IgD-negative memory B cell (primary cell): ENCODE measurements around the gene GOLPH3. TPM values are rescaled to one million over a fixed set of nuclear protein-coding genes. Genes with fewer than 3 reads are reported as not detected.
"Not testable (repeated sequence)": the region's sequence is repeated elsewhere in the genome, so short reads cannot be mapped to it uniquely, and the experiment has no call there.

ENCODE experiments used
- H3K27ac Mint-ChIP-seq, 3 donors: one replicate each; pipeline ENCODE4 v1.8.0; 2020 to 2022; ENCODE audit warnings: mild to moderate bottlenecking in 3 of 3, mixed read lengths in 3 of 3, moderate library complexity in 1 of 3
- H3K27me3 Mint-ChIP-seq: one replicate; pipeline ENCODE4 v1.8.0; 2021; ENCODE audit warnings: mixed read lengths
- H3K36me3 Mint-ChIP-seq: one replicate; pipeline ENCODE4 v1.8.0; 2020; ENCODE audit warnings: mild to moderate bottlenecking, mixed read lengths
- H3K4me1 Mint-ChIP-seq, 3 donors: one replicate each; pipeline ENCODE4 v1.8.0; 2020 to 2022; ENCODE audit warnings: mixed read lengths in 3 of 3, mild to moderate bottlenecking in 1 of 3
- H3K4me3 Mint-ChIP-seq, 4 donors: one replicate each; pipeline ENCODE4 v1.8.0; 2020 to 2022; ENCODE audit warnings: mild to moderate bottlenecking in 4 of 4, mixed read lengths in 4 of 4, moderate library complexity in 3 of 4
- H3K9me3 Mint-ChIP-seq, 3 donors: one replicate each; pipeline ENCODE4 v1.8.0; 2020 to 2021; ENCODE audit warnings: mixed read lengths in 3 of 3, mild to moderate bottlenecking in 1 of 3
- polyA plus RNA-seq: library from polyadenylated mRNA; unstranded; fragments of 300-500 nt; fragmentation: Illumina TruSeq; gene quantifications from one replicate; pipeline ENCODE4 v1.2.3, GENCODE V29; 2021

Gene GOLPH3
- polyA plus RNA-seq, 1 donor from 2014 or later: 99.2 TPM

- Mint-ChIP-seq H3K27ac (no peak overlapping the region), H3K4me3 (no peak overlapping the region), H3K4me1 (peaks cover 11 to 34% (median 16%) of the 10 kb centered on the region in 3 donors), H3K27me3 (no peaks in the 10 kb centered on the region), H3K9me3 (no peaks in the 10 kb centered on the region), H3K36me3 (peaks cover 10% of the 10 kb centered on the region)
Observed at GRCh38 chr5:32131604-32132003, 42.5 kb downstream of the GOLPH3 start.

DNA sequence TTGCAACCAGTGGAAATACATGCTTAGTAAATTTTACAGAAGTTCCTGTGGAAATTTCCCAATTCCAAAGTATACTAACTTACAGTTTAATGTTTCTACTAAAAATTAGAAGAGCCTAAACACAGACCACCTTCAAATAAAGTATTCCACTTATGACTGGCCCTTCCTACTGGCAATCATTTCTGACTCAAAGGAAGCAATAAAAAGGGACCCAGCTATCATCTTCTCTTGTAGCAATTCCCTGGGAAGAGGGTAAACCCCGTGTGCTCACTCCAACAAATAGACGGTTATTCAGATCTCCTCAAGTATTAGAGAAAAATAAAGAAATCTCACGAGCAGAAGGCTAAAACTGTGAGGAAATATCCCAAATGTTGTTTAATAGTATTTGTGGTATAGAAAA, 43.3 kb downstream of the GOLPH3 start:
- H3K36me3 Mint-ChIP-seq: peaks cover 15% of the 10 kb centered on the region
- H3K27ac Mint-ChIP-seq: peak overlapping the region in 1 of 3 donors; percentile 20
- peaks cover 11 to 34% (median 19%) of the 10 kb centered on the region in 3 donors for H3K4me1 Mint-ChIP-seq
- no peaks in the 10 kb centered on the region for H3K27me3 Mint-ChIP-seq
- H3K9me3 Mint-ChIP-seq: no peaks in the 10 kb centered on the region
- no peak overlapping the region for H3K4me3 Mint-ChIP-seq

DNA sequence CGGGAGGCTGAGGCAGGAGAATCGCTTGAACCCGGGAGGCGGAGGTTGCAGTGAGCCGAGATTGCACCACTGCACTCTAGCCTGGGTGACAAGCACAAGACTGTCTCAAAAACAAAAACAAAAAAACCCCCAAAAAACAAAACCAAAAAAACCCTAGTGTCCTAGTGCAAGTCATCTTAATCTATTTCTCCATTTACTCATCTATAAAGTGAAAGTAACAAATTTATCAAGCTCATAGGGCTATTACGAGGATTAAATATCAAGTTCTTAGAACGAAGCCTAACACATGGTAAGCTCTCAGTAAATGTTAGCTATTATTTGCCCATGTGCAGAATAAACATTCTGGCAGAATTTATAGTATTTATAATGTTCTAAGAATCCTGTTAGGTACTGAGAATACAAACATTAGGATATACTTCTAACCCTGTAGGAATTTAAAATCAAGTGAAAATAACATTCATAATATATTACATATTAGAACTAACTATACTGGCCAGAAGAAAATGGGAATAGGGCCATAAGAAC, 45.0 kb downstream of the GOLPH3 start:
- Mint-ChIP-seq H3K36me3 (peaks cover 14% of the 10 kb centered on the region), H3K27ac (no peak overlapping the region), H3K4me3 (peak overlapping the region in 1 of 4 donors; percentile 30), H3K9me3 (no peaks in the 10 kb centered on the region), H3K27me3 (no peaks in the 10 kb centered on the region), H3K4me1 (peaks cover 15 to 31% (median 19%) of the 10 kb centered on the region in 3 donors)

- Mint-ChIP-seq H3K4me1 (peaks cover 21 to 27% (median 22%) of the 10 kb centered on the region in 3 donors), H3K27me3 (no peaks in the 10 kb centered on the region), H3K27ac (no peak overlapping the region), H3K36me3 (peaks cover 14% of the 10 kb centered on the region), H3K4me3 (no peak overlapping the region), H3K9me3 (no peaks in the 10 kb centered on the region)
Observed at GRCh38 chr5:32127711-32128110, 46.4 kb downstream of the GOLPH3 start.

DNA sequence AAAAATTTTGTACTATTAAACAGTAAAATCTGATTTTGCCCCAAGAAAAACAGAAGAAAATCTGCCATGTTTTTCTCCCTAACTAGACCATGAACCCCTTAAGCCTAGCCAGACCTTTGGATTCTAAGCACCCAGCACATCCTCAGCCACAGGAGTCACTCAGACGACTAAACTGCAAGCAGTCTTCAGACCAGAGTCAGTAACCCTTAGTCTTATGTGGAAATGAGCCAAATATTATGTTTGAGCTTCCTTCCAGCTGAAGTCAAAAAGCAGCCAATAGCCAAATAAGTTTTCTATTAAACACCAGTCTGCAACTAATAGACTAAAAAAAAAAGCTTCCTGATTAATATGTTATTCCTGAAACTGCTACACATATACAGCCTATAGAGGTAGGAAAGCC, 47.4 kb downstream of the GOLPH3 start:
- Mint-ChIP-seq H3K27ac (no peak overlapping the region), H3K4me1 (peaks cover 22 to 27% (median 22%) of the 10 kb centered on the region in 3 donors), H3K4me3 (peak overlapping the region in 2 of 4 donors; percentile 17 to 35), H3K36me3 (peaks cover 12% of the 10 kb centered on the region), H3K27me3 (no peaks in the 10 kb centered on the region), H3K9me3 (no peaks in the 10 kb centered on the region)

DNA sequence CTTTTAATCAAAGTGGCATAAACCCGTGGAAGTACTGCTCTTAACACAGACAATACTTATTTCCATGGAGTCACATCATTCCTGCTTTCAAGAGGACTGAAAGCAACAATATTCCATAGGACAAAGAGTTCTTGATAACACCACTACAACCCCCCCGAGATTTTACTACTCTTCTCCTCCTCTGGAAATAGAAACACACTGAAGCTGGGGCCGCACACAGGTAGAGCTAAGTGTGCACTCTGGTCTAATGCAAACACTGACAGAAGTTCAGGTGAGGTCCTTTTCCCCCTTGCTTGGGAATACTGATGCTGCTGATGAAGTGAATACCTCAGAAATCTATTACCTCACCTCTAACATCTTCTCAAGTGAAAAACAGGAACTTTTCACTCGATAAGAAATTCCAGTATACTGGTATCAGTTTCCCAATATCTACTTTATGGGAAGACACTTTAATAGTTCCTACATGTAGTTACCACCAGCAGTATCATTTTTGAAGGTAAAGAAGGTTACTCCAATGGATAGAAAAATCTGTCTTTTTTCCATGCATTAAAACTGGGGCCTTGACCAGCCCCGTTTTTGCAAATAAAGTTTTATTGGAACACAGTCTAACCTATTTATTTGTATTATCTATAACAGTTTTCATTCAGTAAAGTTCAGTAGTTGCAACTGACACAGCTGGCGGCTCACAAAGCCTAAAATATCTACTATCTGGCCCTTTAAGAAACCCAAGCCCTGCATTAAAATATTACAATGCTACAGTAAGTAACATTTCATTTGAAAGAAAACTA, 50.0 kb downstream of the GOLPH3 start:
- H3K36me3 Mint-ChIP-seq: peaks cover 12% of the 10 kb centered on the region
- no peaks in the 10 kb centered on the region for H3K27me3 Mint-ChIP-seq
- peaks cover 12 to 19% (median 18%) of the 10 kb centered on the region in 3 donors for H3K4me1 Mint-ChIP-seq
- H3K4me3 Mint-ChIP-seq: no peak overlapping the region
- H3K27ac Mint-ChIP-seq: peak overlapping the region in 1 of 3 donors; percentile 82
- H3K9me3 Mint-ChIP-seq: no peaks in the 10 kb centered on the region

DNA sequence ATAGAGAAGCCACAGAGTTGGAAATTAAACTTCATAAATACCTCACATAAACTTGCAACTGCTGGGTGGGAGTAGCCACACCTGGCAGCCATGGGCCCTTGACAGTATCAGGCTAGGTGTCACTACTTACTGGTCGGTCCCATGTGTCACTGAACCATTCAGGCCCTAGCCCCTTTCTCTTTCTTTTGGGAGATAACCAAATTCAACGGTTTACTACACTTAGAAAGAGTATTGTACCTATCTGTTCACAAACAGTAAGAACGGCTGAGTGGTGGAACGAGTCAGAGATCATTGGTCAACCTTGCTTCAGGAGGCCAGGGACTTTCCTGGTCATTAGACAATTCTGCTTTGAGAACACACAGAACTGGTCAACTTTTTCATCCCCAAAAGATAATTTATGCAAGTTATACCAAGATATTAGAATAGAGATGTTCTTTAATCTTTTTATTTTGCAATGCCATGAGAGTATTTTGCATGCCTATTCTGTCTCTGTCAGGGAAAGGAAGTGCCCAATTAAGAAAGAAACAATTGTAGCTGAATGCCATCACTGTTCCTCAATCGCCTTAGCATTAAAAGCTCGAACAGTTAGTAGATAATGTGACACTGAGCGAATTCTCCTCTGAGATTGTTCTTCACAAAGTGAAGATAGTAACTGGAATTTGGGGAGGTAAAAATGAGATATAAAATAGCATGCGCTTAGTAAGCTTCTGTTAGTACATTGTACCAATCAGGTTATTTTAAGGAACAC, 50.9 kb downstream of the GOLPH3 start:
- Mint-ChIP-seq H3K4me3 (no peak overlapping the region), H3K36me3 (peaks cover 12% of the 10 kb centered on the region), H3K4me1 (peaks cover 6 to 16% (median 14%) of the 10 kb centered on the region in 3 donors), H3K9me3 (no peaks in the 10 kb centered on the region), H3K27ac (peak overlapping the region in 2 of 3 donors; percentile 23 to 82), H3K27me3 (no peaks in the 10 kb centered on the region)

GRCh38 chr5:32118922-32119321, 55.2 kb downstream of the GOLPH3 start:
- not testable (repeated sequence) for H3K4me3 Mint-ChIP-seq, H3K9me3 Mint-ChIP-seq, H3K27me3 Mint-ChIP-seq, H3K36me3 Mint-ChIP-seq, H3K27ac Mint-ChIP-seq
- peaks cover 8 to 11% (median 8%) of the 10 kb centered on the region in 3 donors for H3K4me1 Mint-ChIP-seq

DNA sequence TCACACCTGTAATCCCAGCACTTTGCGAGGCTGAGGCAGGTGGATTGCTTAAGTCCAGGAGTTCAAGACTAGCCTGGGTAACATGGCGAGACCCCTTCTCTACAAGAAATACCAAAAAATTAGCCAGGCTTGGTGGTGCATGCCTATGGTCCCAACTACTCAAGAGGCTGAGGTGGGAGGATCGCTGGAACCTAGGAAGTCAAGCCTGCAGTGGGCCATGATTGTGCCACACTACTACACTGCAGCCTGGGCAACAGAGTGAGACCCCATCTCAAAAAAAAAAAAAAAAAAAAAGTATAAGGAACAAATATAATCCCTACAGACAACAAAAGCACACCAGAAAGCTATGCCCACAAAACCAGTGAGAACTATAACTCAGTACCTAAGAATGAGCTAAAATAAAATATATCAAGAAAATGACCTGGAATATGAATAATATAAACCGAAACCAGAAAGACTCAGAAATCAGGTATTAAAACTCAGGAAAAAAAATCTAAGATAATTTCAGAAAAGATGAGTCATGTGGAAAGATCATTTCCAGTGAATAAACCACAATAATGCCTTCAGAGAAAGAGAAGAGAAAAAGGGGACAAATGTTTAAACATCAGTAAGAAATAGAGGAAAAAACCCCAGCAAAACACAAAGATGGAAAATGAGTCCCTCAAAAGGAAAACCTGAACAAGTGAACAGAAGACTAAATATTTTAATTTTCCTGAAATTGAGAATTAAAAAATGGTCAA, 57.4 kb downstream of the GOLPH3 start:
- no peaks in the 10 kb centered on the region for H3K27me3 Mint-ChIP-seq

DNA sequence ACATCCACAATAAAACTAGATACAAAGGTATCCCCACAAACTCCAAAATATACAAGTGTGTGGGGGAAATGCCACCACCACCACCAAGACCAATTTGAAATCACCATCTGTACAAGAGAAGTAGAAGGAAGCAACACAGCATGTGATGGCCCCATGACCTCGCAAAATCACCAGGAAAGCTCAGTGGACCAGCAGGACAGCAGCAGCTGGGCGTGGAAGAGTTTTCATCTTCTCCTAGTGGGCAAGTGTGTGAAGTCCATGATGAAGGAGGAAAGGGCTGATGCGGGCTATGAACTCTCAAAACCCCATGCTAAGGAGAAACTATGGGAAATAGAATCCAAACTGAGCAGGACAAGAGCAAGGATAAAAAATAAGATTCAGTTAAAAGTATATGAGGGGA, 58.1 kb downstream of the GOLPH3 start:
- peaks cover 2 to 4% (median 2%) of the 10 kb centered on the region in 3 donors for H3K4me1 Mint-ChIP-seq
- H3K4me3 Mint-ChIP-seq: no peak overlapping the region
- H3K27ac Mint-ChIP-seq: no peak overlapping the region
- H3K9me3 Mint-ChIP-seq: no peaks in the 10 kb centered on the region
- H3K36me3 Mint-ChIP-seq: peaks cover 4% of the 10 kb centered on the region
- no peaks in the 10 kb centered on the region for H3K27me3 Mint-ChIP-seq

More for the DNA sequence above, 57.4 kb downstream of the GOLPH3 start:
- no peak overlapping the region for H3K4me3 Mint-ChIP-seq
- H3K36me3 Mint-ChIP-seq: peaks cover 4% of the 10 kb centered on the region
- peak overlapping the region in 1 of 3 donors; percentile 55 for H3K27ac Mint-ChIP-seq
- peaks cover 2 to 4% (median 2%) of the 10 kb centered on the region in 3 donors for H3K4me1 Mint-ChIP-seq
- no peaks in the 10 kb centered on the region for H3K9me3 Mint-ChIP-seq

- Mint-ChIP-seq H3K36me3 (peaks cover 5% of the 10 kb centered on the region), H3K27ac (no peak overlapping the region), H3K4me1 (no peaks in the 10 kb centered on the region), H3K27me3 (no peaks in the 10 kb centered on the region), H3K9me3 (no peaks in the 10 kb centered on the region), H3K4me3 (no peak overlapping the region)
Observed at GRCh38 chr5:32110111-32110696, 63.9 kb downstream of the GOLPH3 start.

DNA sequence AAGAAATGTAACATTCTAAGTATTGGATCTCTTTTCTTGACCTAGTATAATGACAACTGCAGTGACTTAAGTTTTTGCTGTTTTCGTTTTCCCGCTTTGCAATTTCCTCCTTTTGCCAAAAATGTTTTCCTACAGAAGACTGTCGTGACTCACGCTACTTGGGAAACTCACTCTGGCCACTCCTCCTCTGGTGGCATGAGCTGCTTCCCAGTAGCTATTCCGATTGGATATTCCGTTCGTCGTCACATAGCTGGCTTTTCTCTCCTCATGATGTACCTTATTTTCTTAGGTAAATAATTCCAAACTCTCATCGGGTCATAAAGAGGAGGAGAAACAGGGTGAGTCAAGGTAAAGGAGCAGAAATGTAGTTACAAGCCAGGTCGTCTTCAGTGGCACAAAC, 64.9 kb downstream of the GOLPH3 start:
- Mint-ChIP-seq H3K4me1 (no peaks in the 10 kb centered on the region), H3K27me3 (no peaks in the 10 kb centered on the region), H3K36me3 (peaks cover 6% of the 10 kb centered on the region), H3K4me3 (no peak overlapping the region), H3K27ac (no peak overlapping the region), H3K9me3 (no peaks in the 10 kb centered on the region)

GRCh38 chr5:32108167-32108566, 66.0 kb downstream of the GOLPH3 start:
- Mint-ChIP-seq H3K4me3 (no peak overlapping the region), H3K36me3 (peaks cover 6% of the 10 kb centered on the region), H3K9me3 (no peaks in the 10 kb centered on the region), H3K27ac (peak overlapping the region in 1 of 3 donors; percentile 3), H3K27me3 (no peaks in the 10 kb centered on the region), H3K4me1 (no peaks in the 10 kb centered on the region)

- Mint-ChIP-seq H3K9me3 (no peaks in the 10 kb centered on the region), H3K4me3 (no peak overlapping the region), H3K36me3 (peaks cover 8% of the 10 kb centered on the region), H3K4me1 (no peaks in the 10 kb centered on the region), H3K27ac (no peak overlapping the region), H3K27me3 (no peaks in the 10 kb centered on the region)
Observed at GRCh38 chr5:32107291-32107690, 66.8 kb downstream of the GOLPH3 start.
